Skeletal muscle satellite cell (primary cell): Measurements from ENCODE around the gene TPD52L1.
"Not testable (repeated sequence)": the region's sequence is repeated elsewhere in the genome, so short reads cannot be mapped to it uniquely, and the experiment has no call there.

ENCODE experiments used
- H3K27me3 ChIP-seq: 2 replicates; pipeline ENCODE4 v1.7.0; 2013; ENCODE audit warnings: low read length; ENCODE audit not compliant: control insufficient read depth, insufficient read depth
- H3K36me3 ChIP-seq: 2 replicates; pipeline ENCODE4 v1.7.0; 2013; ENCODE audit warnings: mild to moderate bottlenecking, control low read depth, low read length; ENCODE audit not compliant: insufficient read depth
- H3K4me1 ChIP-seq: 2 replicates; pipeline ENCODE4 v1.7.0; 2013; ENCODE audit warnings: low read length; ENCODE audit not compliant: control insufficient read depth, insufficient read depth
- H3K4me2 ChIP-seq: 2 replicates; pipeline ENCODE4 v1.7.0; 2013; ENCODE audit warnings: mild to moderate bottlenecking, low read length
- H3K4me3 ChIP-seq: 2 replicates; pipeline ENCODE4 v1.7.0; 2013; ENCODE audit warnings: low read length
- H3K9ac ChIP-seq: 2 replicates; pipeline ENCODE4 v1.7.0; 2013; ENCODE audit warnings: mild to moderate bottlenecking, low read depth, low read length, moderate library complexity
- H3K9me3 ChIP-seq: replicated peaks from 2 replicates; pipeline ENCODE4 v1.7.0; 2013; ENCODE audit warnings: mild to moderate bottlenecking, control low read depth, low read length

The TPD52L1 gene

GRCh38 chr6:125268765-125269164 is 115.2 kb downstream of the TPD52L1 start:
- no peak overlapping the region for H3K4me2 ChIP-seq
- no peaks in the 10 kb centered on the region for H3K9me3 ChIP-seq
- H3K36me3 ChIP-seq = peaks cover 14% of the 10 kb centered on the region
- peaks cover under 1% of the 10 kb centered on the region for H3K4me1 ChIP-seq
- H3K27me3 ChIP-seq = no peaks in the 10 kb centered on the region
- no peak overlapping the region for H3K4me3 ChIP-seq
- H3K9ac ChIP-seq = no peak overlapping the region

GRCh38 chr6:125269328-125269985 is 115.9 kb downstream of the TPD52L1 start:
- H3K4me2 ChIP-seq = no peak overlapping the region
- H3K27me3 ChIP-seq = no peaks in the 10 kb centered on the region
- H3K4me1 ChIP-seq = peaks cover 5% of the 10 kb centered on the region
- H3K4me3 ChIP-seq = no peak overlapping the region
- H3K9me3 ChIP-seq = no peaks in the 10 kb centered on the region
- peaks cover 14% of the 10 kb centered on the region for H3K36me3 ChIP-seq
- no peak overlapping the region for H3K9ac ChIP-seq

- Histone ChIP-seq H3K4me3 (no peak overlapping the region), H3K36me3 (peaks cover 22% of the 10 kb centered on the region)
Observed at GRCh38 chr6:125270380-125270779, 116.8 kb downstream of the TPD52L1 start.

GRCh38 chr6:125271486-125272159 is 118.0 kb downstream of the TPD52L1 start:
- Histone ChIP-seq H3K4me3 (no peak overlapping the region), H3K9ac (no peak overlapping the region), H3K4me1 (peaks cover 5% of the 10 kb centered on the region), H3K9me3 (no peaks in the 10 kb centered on the region), H3K36me3 (peaks cover 33% of the 10 kb centered on the region), H3K27me3 (no peaks in the 10 kb centered on the region), H3K4me2 (no peak overlapping the region)

More at GRCh38 chr6:125270380-125270779, 116.8 kb downstream of the TPD52L1 start:
- Histone ChIP-seq H3K4me2 (no peak overlapping the region), H3K9me3 (no peaks in the 10 kb centered on the region), H3K4me1 (peaks cover 5% of the 10 kb centered on the region), H3K9ac (no peak overlapping the region), H3K27me3 (no peaks in the 10 kb centered on the region)

- Histone ChIP-seq H3K36me3 (peaks cover 41% of the 10 kb centered on the region), H3K4me2 (no peak overlapping the region), H3K4me3 (no peak overlapping the region)
Observed at GRCh38 chr6:125273251-125273650, 119.7 kb downstream of the TPD52L1 start.

GRCh38 chr6:125273965-125274364 is 120.4 kb downstream of the TPD52L1 start:
- no peak overlapping the region for H3K4me2 ChIP-seq
- H3K4me3 ChIP-seq = no peak overlapping the region
- no peaks in the 10 kb centered on the region for H3K9me3 ChIP-seq
- no peaks in the 10 kb centered on the region for H3K27me3 ChIP-seq
- H3K36me3 ChIP-seq = peaks cover 41% of the 10 kb centered on the region
- H3K4me1 ChIP-seq = peaks cover 5% of the 10 kb centered on the region
- no peak overlapping the region for H3K9ac ChIP-seq

More at GRCh38 chr6:125273251-125273650, 119.7 kb downstream of the TPD52L1 start:
- no peaks in the 10 kb centered on the region for H3K27me3 ChIP-seq
- peaks cover 5% of the 10 kb centered on the region for H3K4me1 ChIP-seq
- H3K9me3 ChIP-seq = no peaks in the 10 kb centered on the region
- no peak overlapping the region for H3K9ac ChIP-seq

GRCh38 chr6:125274935-125275334 is 121.4 kb downstream of the TPD52L1 start:
- H3K27me3 ChIP-seq = no peaks in the 10 kb centered on the region
- H3K36me3 ChIP-seq = peaks cover 41% of the 10 kb centered on the region
- H3K9ac ChIP-seq = no peak overlapping the region
- H3K4me1 ChIP-seq = peaks cover 5% of the 10 kb centered on the region
- H3K4me2 ChIP-seq = no peak overlapping the region
- no peaks in the 10 kb centered on the region for H3K9me3 ChIP-seq
- H3K4me3 ChIP-seq = no peak overlapping the region

- H3K4me1 ChIP-seq = peaks cover 5% of the 10 kb centered on the region
- peaks cover 48% of the 10 kb centered on the region for H3K36me3 ChIP-seq
- H3K9me3 ChIP-seq = no peaks in the 10 kb centered on the region
- H3K4me3 ChIP-seq = no peak overlapping the region
- H3K9ac ChIP-seq = no peak overlapping the region
- H3K27me3 ChIP-seq = no peaks in the 10 kb centered on the region
- H3K4me2 ChIP-seq = no peak overlapping the region
Observed at GRCh38 chr6:125275779-125276178, 122.2 kb downstream of the TPD52L1 start.

- Histone ChIP-seq H3K9ac (no peak overlapping the region), H3K9me3 (no peaks in the 10 kb centered on the region), H3K27me3 (no peaks in the 10 kb centered on the region), H3K4me2 (no peak overlapping the region), H3K4me3 (no peak overlapping the region), H3K36me3 (peaks cover 45% of the 10 kb centered on the region), H3K4me1 (peaks cover 5% of the 10 kb centered on the region)
Observed at GRCh38 chr6:125277838-125278237, 124.3 kb downstream of the TPD52L1 start.

GRCh38 chr6:125279961-125280360 is 126.4 kb downstream of the TPD52L1 start:
- H3K9me3 ChIP-seq = no peaks in the 10 kb centered on the region
- no peak overlapping the region for H3K4me3 ChIP-seq
- H3K9ac ChIP-seq = no peak overlapping the region
- peaks cover 33% of the 10 kb centered on the region for H3K36me3 ChIP-seq
- H3K4me1 ChIP-seq = no peaks in the 10 kb centered on the region
- H3K27me3 ChIP-seq = no peaks in the 10 kb centered on the region
- no peak overlapping the region for H3K4me2 ChIP-seq

- not testable (repeated sequence) for H3K4me3 ChIP-seq, H3K9me3 ChIP-seq, H3K4me1 ChIP-seq, H3K27me3 ChIP-seq, H3K4me2 ChIP-seq, H3K9ac ChIP-seq
- H3K36me3 ChIP-seq = peaks cover 28% of the 10 kb centered on the region
Observed at GRCh38 chr6:125280370-125281035, 126.9 kb downstream of the TPD52L1 start.
